Endothelial cell (in vitro differentiated cells): ENCODE data around the gene SSR4. TPM values are rescaled to one million over a fixed set of nuclear protein-coding genes. Genes with fewer than 3 reads are reported as not detected.

Experiments
- DNase-seq: peaks from one replicate; pipeline ENCODE4 v3.0.0; 2021; ENCODE audit warnings: low spot score
- H3K27ac Mint-ChIP-seq: one replicate; pipeline ENCODE4 v1.8.0; 2021; ENCODE audit warnings: mixed read lengths, inconsistent platforms; ENCODE audit not compliant: unreplicated experiment
- H3K27me3 Mint-ChIP-seq: one replicate; pipeline ENCODE4 v1.8.0; 2021; ENCODE audit warnings: mild to moderate bottlenecking, moderate library complexity, mixed read lengths, inconsistent platforms; ENCODE audit not compliant: unreplicated experiment
- H3K36me3 Mint-ChIP-seq: one replicate; pipeline ENCODE4 v1.8.0; 2021; ENCODE audit warnings: mild to moderate bottlenecking, low read depth, mixed read lengths, inconsistent platforms; ENCODE audit not compliant: unreplicated experiment
- H3K4me1 Mint-ChIP-seq: one replicate; pipeline ENCODE4 v1.8.0; 2021; ENCODE audit warnings: mild to moderate bottlenecking, mixed read lengths, inconsistent platforms; ENCODE audit not compliant: unreplicated experiment
- H3K4me3 Mint-ChIP-seq: one replicate; pipeline ENCODE4 v1.8.0; 2021; ENCODE audit warnings: mild to moderate bottlenecking, mixed read lengths, inconsistent platforms; ENCODE audit not compliant: unreplicated experiment
- H3K9me3 Mint-ChIP-seq: one replicate; pipeline ENCODE4 v1.8.0; 2021; ENCODE audit warnings: mixed read lengths, inconsistent platforms; ENCODE audit not compliant: unreplicated experiment
- total RNA-seq: library from RNA; stranded (reverse); fragmentation: NEBNext Ultra II Directional; extraction: Animal tissue kit (Norgen Biotek cat#: 25700); gene quantifications from one replicate; pipeline ENCODE4 v1.2.1, GENCODE V29; 2021; ENCODE audit not compliant: unreplicated experiment
- TF ChIP-seq, protein P1 (sequence below): fragments of 200-600 bp; sonication (generic); IDR thresholded peaks from one replicate; pipeline ENCODE4 v1.5.0; 2021; ENCODE audit warnings: antibody characterized with exemption; ENCODE audit not compliant: unreplicated experiment

Gene SSR4
- total RNA-seq, 1 donor from 2014 or later = 243 TPM

GRCh38 chrX:153755136-153755535 is 39.3 kb upstream of the SSR4 start:
- Mint-ChIP-seq H3K27ac (no peak overlapping the region), H3K4me3 (no peak overlapping the region), H3K27me3 (no peaks in the 10 kb centered on the region), H3K4me1 (no peaks in the 10 kb centered on the region), H3K9me3 (no peaks in the 10 kb centered on the region), H3K36me3 (no peaks in the 10 kb centered on the region)
- no peak for DNase-seq
- TF ChIP-seq, protein P1, sequence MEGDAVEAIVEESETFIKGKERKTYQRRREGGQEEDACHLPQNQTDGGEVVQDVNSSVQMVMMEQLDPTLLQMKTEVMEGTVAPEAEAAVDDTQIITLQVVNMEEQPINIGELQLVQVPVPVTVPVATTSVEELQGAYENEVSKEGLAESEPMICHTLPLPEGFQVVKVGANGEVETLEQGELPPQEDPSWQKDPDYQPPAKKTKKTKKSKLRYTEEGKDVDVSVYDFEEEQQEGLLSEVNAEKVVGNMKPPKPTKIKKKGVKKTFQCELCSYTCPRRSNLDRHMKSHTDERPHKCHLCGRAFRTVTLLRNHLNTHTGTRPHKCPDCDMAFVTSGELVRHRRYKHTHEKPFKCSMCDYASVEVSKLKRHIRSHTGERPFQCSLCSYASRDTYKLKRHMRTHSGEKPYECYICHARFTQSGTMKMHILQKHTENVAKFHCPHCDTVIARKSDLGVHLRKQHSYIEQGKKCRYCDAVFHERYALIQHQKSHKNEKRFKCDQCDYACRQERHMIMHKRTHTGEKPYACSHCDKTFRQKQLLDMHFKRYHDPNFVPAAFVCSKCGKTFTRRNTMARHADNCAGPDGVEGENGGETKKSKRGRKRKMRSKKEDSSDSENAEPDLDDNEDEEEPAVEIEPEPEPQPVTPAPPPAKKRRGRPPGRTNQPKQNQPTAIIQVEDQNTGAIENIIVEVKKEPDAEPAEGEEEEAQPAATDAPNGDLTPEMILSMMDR = no peak

- Mint-ChIP-seq H3K27ac (no peak overlapping the region), H3K4me3 (no peak overlapping the region), H3K27me3 (no peaks in the 10 kb centered on the region), H3K36me3 (no peaks in the 10 kb centered on the region), H3K9me3 (no peaks in the 10 kb centered on the region), H3K4me1 (peaks cover 2% of the 10 kb centered on the region)
- no peak for DNase-seq
- TF ChIP-seq, protein P1 = no peak
These were observed 32.6 kb upstream of the SSR4 start for GRCh38 chrX:153761863-153762262.

DNA sequence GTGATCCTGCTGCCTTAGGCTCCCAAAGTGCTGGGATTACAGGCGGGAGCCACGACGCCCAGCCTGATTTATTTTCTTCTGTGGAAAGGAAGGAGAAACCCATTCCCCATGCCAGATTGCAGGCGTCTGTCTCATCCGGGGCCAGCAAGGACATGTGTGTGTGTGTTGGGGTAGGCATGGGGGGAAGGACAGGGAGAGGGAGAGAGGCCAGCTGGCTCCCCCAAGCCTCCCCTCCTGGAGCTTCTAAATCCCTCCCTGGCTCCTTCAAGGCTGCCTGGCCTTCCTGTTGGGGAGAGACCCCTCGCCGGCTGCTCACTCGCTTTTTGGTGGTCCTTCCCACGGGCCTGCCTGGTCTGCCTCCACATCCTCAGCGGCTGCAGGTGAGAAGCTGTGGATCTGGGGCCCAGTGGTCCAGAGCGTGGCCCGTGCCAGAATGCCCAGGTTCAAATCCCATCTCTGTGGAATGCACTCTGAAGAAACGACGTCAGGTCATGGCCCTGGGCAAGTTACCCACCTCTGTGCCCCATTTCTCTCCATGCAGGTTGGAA is 31.8 kb upstream of the SSR4 start:
- TF ChIP-seq, protein P1 = no peak
- H3K36me3 Mint-ChIP-seq = no peaks in the 10 kb centered on the region
- H3K9me3 Mint-ChIP-seq = no peaks in the 10 kb centered on the region
- H3K27ac Mint-ChIP-seq = no peak overlapping the region
- peaks cover 2% of the 10 kb centered on the region for H3K4me1 Mint-ChIP-seq
- no peak overlapping the region for H3K4me3 Mint-ChIP-seq
- no peaks in the 10 kb centered on the region for H3K27me3 Mint-ChIP-seq
- DNase-seq = no peak

DNA sequence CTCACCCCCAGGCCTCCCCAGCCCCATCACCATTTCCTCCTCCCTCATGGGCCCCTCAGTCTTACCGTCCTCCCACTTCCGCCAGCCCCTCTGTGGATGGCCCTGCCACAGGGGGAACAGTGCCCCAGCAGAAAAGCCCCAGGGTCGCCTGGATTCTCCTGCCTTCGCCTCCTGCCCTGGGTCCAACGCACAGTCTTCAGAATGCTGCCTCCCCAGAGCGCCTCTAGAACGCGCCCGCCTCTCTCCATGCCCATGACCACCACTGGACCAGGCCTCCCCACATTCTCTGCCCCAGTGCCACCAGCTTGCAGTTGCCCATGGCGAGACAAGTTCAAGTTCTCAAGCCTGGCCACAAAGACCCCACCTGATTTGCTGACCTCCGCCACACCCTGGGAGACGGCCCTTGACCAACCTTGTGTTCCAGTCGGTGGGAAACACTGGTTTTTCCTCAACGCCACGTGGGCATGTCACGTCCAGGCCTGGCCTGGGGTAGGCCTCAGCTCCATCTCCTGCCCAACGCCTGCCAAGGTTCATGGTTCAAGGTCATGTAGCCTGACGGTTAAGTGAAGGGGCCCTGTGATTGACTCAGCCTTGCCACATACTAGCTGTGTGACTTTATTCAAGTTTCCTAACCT is 31.1 kb upstream of the SSR4 start:
- H3K27me3 Mint-ChIP-seq = no peaks in the 10 kb centered on the region
- H3K36me3 Mint-ChIP-seq = no peaks in the 10 kb centered on the region
- no peaks in the 10 kb centered on the region for H3K9me3 Mint-ChIP-seq
- no peak overlapping the region for H3K4me3 Mint-ChIP-seq
- no peak for DNase-seq
- H3K4me1 Mint-ChIP-seq = peaks cover 2% of the 10 kb centered on the region
- no peak overlapping the region for H3K27ac Mint-ChIP-seq
- TF ChIP-seq, protein P1 = no peak

GRCh38 chrX:153763989-153764755 is 30.3 kb upstream of the SSR4 start, which contains the start of gene PLXNB3:
PLXNB3 (plus strand) TSS chrX:153764249; CDS start chrX:153765536, 1,287 bp downstream.
- Mint-ChIP-seq H3K4me1 (peaks cover 2% of the 10 kb centered on the region), H3K4me3 (no peak within 1 kb of the TSS), H3K27ac (no peak within 1 kb of the TSS), H3K9me3 (no peaks in the 10 kb centered on the region), H3K36me3 (no peaks in the 10 kb centered on the region), H3K27me3 (no peaks in the 10 kb centered on the region)
- TF ChIP-seq, protein P1 = peak; percentile 71
- DNase-seq = peak; percentile 74
